PFSK-1 (cell line): ENCODE results near the gene ANKS1A.

ENCODE experiments used
- FOXP2 ChIP-seq: optimal IDR thresholded peaks from 2 replicates; pipeline ENCODE3; 2011; ENCODE audit warnings: borderline replicate concordance, control low read depth, inconsistent platforms; ENCODE audit not compliant: insufficient read depth; ENCODE audit errors: extremely low read length, extremely low read depth
- POLR2AphosphoS5 ChIP-seq: IDR thresholded peaks from 2 replicates; pipeline ENCODE4 v1.6.1; 2012; ENCODE audit warnings: low read depth, mild to moderate bottlenecking, control low read depth, low read length, moderate library complexity
- REST ChIP-seq, 2 experiments: IDR thresholded peaks; 2 replicates each; pipeline versions ENCODE4 v1.6.1 to v1.8.0; 2011 to 2012; ENCODE audit warnings: low read depth in 2 of 2, low read length in 2 of 2, control low read depth in 1 of 2, inconsistent platforms in 1 of 2, mild to moderate bottlenecking in 1 of 2, moderate library complexity in 1 of 2; ENCODE audit not compliant: insufficient read depth in 1 of 2
- SIN3A ChIP-seq: IDR thresholded peaks from 2 replicates; pipeline ENCODE4 v1.6.1; 2012; ENCODE audit warnings: mild to moderate bottlenecking, low read length, moderate library complexity, borderline replicate concordance; ENCODE audit not compliant: insufficient read depth
- TAF1 ChIP-seq: IDR thresholded peaks from 2 replicates; pipeline ENCODE4 v1.6.1; 2012; ENCODE audit warnings: low read length, control low read depth, borderline replicate concordance; ENCODE audit not compliant: insufficient read depth

ANKS1A gene

GRCh38 chr6:35031611-35032529 lies 142.8 kb downstream of the ANKS1A start:
- TF ChIP-seq FOXP2 (no peak), TAF1 (no peak), SIN3A (no peak), POLR2AphosphoS5 (no peak), REST (IDR thresholded peaks at IDR 0.05; ENCODE audit: insufficient read depth in 1 of 2, low read depth in 2 of 2, low read length in 2 of 2) (no peak)

GRCh38 chr6:35033683-35034082 lies 144.6 kb downstream of the ANKS1A start:
- TF ChIP-seq FOXP2 (no peak), TAF1 (no peak), POLR2AphosphoS5 (no peak), SIN3A (no peak), REST (IDR thresholded peaks at IDR 0.05; ENCODE audit: insufficient read depth in 1 of 2, low read depth in 2 of 2, low read length in 2 of 2) (no peak)

- TF ChIP-seq FOXP2 (no peak), TAF1 (no peak), SIN3A (no peak)
These were observed 145.5 kb downstream of the ANKS1A start for GRCh38 chr6:35034411-35035191.

GRCh38 chr6:35035481-35036030 lies 146.5 kb downstream of the ANKS1A start:
- no peak for TF ChIP-seq TAF1
- TF ChIP-seq POLR2AphosphoS5, result no peak
- no peak for TF ChIP-seq REST (IDR thresholded peaks at IDR 0.05; ENCODE audit: insufficient read depth in 1 of 2, low read depth in 2 of 2, low read length in 2 of 2)
- TF ChIP-seq SIN3A, result no peak
- no peak for TF ChIP-seq FOXP2

GRCh38 chr6:35036059-35036827 lies 147.2 kb downstream of the ANKS1A start:
- TF ChIP-seq TAF1, result no peak
- no peak for TF ChIP-seq FOXP2
- no peak for TF ChIP-seq REST (IDR thresholded peaks at IDR 0.05; ENCODE audit: insufficient read depth in 1 of 2, low read depth in 2 of 2, low read length in 2 of 2)
- TF ChIP-seq SIN3A, result no peak
- no peak for TF ChIP-seq POLR2AphosphoS5
